NCI-H146 (cell line): ENCODE measurements around the gene OMP.

Experiments
- DNase-seq: peaks from one replicate; lab custom pipeline; 2025; lab: John Stamatoyannopoulos, UW

Gene OMP

DNA sequence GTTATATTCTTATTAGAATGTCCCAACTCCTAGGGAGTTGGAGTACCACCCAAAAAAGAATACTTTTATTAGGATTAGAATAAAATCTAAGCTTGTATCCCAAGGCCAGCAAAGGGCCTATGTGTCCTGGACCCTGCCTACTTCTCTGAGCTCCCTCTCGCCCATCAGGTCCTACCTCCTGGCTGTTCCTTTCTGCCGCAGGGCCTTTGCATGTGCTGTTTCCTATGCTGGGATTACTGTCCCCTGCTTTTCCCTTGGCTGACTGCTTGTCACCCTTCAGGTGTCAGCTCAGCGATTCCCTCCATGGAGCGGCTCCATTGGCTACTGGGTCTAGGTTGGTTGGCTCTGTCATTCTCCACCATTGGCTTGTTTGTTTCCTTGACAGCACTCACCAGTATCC lies 38.8 kb downstream of the OMP start:
- no peak for DNase-seq

DNA sequence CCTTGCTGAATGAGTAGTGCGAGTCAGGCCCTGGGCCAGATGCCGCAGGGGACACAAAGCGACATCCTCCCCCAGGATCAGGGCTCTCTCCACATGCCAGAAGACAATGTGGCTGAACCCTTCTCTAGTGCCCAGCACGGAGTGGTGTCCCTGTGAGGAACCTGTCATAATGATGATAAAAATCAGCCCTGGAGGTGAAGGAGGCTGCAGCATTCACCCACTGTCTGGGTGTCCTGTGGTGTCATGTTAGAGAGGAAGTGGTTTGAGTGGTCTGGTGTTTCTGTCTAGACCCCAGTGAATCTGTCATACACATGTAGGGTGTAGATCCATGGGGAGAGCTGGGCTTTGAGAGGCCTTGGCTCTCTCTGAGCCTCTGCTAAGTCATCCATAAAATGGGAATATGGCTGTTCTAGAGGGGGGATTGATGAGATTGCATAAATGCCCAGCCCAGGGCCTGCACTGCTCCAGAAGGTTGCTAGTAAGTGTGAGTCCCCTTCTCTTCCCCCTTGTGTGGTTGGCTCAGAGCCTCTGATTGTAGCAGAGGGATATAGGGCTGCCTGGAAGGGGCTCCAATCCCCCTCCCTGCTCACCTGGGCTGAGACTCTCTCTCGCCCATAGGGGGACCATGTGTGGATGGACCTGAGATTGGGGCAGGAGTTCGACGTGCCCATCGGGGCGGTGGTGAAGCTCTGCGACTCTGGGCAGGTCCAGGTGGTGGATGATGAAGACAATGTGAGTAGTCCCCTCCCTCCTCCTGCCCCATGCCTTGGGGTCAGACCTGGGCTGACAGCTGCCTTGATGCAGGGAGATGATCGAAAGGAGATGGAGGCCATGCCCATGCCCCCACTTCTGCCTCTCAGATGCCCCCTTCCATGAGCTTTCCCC lies 39.7 kb downstream of the OMP start:
- DNase-seq = no peak

DNA sequence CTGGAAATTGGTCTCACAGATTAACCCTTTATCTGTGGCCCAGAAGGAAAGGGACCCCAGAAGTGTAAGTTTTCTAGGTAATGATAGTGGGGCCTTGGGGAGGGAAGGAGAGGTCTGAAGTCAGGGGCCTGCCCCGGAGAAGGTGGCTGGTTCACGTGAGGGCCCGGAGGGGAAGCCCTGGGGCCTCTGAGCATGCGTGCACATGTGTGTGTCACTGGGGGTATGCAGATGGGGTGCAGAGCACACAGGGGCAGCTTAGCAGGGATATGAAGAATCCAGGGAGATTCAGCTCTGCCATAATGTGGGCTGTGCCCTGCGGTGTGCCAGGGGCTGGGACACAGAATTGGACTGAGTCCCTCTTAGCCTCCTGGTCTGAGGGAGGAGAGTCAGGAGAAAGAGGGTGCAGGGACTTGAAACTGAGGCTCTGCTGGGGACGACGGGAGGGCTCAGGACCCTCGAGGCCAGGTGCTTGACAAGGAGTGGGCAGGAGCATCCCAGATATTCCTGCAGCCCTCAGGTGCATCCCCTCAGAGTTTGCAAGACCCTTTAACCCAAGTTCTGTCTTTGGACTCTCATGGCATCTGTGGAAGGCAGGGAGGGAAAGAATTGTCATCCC lies 40.9 kb downstream of the OMP start:
- DNase-seq = no peak

DNA sequence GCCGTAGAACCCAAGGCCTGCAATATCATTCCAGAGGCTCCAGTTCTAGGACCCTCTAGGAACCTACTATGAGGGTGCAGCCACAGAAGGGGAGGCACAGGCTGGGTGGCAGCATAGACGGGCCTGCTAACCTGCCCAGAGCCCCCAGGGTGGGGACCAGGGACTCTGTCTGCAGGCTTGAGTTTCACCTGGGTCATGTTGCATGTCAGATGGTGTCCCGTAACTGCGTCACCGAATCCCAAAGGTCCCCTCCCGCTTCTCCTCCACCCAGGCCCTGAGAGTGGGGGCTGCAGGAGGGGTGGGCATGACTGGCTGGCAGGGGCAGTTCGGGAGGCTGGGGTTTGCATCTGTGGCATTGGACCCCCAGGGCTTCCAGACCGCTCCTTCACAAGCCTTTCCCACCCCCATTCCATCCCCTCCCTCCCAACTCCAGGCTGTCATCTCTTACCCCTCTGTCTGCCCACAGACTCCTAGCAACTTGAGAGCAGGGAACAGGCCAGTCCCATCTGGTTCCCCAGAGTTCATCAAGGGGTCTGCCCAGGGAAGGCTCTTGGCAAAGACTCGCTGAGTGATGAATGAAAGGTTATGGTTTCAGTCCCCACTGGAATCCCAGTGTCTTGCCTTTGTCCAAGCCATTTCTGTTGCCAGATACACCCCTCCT lies 41.7 kb downstream of the OMP start:
- DNase-seq = no peak

DNA sequence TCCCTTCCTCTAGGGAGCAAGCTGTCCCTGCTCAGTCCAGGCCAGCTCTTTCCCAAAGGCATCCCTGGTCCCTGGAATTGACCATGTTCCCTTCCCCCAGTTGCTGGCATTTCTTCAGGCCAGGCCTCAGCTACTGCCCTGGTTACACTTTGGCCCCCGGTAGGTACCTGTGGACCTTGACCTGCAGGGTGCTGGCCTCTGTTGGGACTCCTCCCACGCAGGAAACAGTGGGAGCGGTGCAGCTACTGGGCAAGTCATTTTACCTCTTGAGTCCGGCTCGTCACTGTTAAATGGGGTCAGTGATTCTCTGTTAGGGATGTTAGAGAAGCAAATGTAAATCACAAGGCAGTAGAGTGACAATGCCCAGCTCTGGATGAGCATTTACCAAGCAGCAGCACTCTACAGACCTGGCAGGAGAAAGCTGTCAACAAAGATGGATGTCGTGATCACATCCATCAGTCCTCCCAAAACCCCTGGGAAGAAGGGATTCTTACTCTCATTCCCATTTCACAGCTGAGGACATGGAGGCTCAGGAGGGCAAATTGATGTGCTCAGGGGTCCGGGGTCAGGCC lies 42.3 kb downstream of the OMP start:
- no peak for DNase-seq

GRCh38 chr11:77146261-77147035 lies 43.8 kb downstream of the OMP start:
- no peak for DNase-seq

GRCh38 chr11:77147036-77147315 lies 44.3 kb downstream of the OMP start:
- no peak for DNase-seq

DNA sequence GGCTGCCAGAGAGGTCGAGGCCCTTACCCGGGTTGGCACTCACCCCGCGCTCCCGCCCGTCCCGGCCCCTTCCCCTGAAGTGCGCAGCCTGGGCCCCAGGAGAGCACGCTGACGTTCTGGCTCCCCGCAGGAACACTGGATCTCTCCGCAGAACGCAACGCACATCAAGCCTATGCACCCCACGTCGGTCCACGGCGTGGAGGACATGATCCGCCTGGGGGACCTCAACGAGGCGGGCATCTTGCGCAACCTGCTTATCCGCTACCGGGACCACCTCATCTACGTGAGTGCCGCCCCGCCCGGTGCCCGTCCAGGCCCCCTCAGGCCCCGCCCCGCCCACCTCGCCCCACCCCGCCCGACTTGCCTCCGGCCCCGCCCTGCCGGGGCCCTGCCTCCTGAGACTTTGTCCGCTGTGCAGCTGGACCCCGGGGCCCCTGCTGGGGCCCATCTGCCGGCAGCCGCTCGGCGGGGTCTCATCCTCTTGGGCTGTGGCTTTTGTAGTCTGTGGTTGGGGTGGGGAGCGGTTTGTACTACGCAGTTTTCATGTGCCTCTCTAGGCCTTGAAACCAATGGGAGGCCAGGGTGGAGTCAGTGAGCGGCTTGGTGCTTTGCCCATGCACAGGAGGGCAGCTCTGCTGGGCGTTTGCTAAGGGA lies 45.2 kb downstream of the OMP start:
- peak; percentile 95 for DNase-seq

DNA sequence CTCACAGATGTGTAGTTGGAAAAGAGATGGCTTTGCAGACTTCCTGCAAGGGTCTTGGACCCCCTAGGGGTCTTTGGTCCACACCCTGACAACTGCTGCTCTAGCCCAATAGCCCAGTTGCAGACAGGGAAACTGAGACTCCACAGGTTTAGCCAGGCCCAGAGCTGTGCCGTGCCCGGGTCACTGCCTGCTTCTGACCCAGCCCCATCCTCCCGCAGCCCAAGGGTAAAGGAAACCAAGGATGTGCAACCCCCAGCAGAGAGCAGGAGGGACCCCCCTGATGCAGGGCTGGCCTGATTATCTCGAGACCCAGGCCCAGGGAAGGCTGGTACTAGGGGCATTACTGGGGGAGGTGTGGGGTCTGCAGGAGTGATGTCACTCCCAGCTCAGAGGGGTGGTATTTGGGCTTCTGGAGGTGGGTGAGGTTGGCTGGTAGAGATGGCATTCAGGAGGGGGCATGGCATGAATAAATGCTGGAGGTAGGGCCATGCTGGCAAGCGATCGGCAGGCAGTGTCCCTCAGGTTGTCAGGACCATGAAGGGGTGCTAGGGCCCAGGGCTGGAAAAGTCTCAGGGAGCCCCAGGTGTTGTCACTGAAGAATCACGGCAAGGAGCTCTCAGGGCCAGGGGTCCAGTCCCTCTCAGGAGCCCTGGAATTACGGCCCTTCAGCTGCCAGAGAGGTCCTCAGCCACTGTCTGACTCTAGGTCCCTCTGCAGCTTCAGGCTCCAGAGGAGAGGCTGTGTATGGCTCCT lies 46.5 kb downstream of the OMP start:
- DNase-seq = no peak

DNA sequence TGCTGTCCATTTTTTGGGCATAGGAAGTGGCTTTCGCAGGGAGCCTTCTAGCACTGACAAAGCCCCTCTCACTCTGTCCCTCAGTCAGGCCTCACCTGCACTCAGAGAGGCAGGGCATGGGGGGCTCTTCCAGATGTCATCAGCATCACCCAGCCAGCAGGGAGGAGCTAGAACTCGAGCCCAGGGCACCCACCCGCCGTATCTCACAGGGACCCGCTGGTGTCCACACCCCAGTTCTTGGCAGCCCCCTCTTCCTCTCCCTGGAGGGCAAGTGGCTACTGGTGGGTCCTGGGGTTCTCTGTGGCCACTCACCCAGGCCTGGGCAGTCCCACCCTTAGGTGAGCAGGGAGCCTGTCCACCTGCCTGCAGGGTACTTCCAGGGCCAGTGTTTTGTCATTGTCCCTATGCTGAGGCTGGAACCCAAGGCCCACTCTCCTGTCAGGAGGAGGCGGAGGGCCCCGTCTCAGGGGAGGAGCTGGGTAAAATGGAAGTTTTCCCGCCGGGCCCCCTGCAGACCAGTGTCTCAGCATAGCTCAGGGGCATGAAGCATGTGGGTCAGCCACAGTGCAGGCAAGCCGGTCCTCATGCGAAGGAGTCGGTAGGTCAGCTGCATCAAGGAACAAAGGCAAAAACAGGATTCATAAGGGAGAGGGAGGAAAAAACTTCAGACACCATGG lies 47.2 kb downstream of the OMP start:
- DNase-seq = no peak

DNA sequence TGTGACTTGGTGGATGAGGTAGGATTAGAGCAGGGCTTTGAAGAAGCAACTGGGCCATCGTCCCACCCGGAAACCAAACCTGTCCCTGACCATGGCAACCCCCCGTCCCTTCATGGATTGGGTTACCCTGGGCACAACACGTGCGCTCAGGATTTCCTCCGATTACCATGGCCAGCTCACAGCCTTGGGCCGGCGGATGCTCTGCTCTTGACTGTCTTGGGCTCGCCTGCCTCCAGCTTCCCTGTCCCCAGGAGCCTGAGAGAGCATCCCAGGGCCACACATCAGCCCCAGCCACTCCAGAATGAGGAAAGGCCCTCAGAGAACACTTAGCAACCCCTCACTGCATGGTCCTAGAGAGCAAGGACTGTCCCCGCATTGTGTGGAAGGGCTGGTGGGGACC lies 48.2 kb downstream of the OMP start:
- no peak for DNase-seq

- DNase-seq = no peak
Observed at GRCh38 chr11:77151804-77152509, 49.3 kb downstream of the OMP start.

DNA sequence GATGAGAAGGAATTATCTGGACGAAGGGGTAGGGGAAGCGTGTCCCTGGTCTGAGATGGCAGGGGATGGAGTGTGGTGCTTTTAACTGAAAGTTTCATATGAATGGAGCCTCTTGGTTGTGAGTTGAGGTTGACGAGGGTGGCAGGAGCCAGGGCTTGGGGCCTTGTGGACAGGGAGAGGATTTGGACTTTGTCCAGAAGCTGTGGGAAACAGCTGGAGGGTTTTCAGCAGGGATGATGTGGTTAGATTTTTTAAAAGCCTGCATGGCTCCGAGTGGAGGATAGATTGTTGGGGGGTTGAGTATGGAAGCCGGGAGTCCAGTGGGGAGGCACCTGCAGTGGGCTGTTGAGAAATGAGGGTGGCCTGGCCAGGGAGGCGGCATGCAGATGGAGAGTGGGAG lies 50.2 kb downstream of the OMP start:
- no peak for DNase-seq
